ENCODE measurements around the gene MS4A4A. TPM values are rescaled to one million over a fixed set of nuclear protein-coding genes. Genes with fewer than 3 reads are reported as not detected.

MS4A4A gene
- not detected for total RNA-seq

DNA sequence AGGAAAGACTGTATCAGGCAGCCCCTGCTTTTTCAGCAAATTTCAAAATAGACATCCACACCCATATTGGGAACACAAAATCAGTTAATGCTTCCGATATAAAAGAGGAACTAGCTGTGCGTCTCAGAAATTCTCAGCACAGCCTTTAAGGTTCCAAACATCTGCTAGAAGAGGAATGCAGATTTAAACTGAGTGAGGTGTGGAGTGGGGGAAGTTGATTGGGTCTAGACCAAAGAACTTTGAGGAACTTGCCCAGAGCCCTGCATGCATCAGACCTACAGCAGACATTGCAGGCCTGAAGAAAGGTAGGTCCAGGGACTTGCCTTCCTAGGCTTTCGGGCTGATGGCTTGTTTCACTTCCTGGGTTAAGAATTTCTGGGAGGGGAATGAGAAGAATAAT lies at the start of gene MS4A4A:
Gene MS4A4A, plus strand, starts transcription at position 255 of the 400 bp plus-strand sequence. Its CDS starts 10 bp downstream, at position 265.

GRCh38 chr11:60242740-60243239 lies 37.7 kb upstream of the MS4A4A start, which contains the start of gene MS4A4E:
Gene MS4A4E, minus strand, starts transcription at chr11:60243137. Its CDS starts 13,082 bp downstream, at chr11:60230055.

DNA sequence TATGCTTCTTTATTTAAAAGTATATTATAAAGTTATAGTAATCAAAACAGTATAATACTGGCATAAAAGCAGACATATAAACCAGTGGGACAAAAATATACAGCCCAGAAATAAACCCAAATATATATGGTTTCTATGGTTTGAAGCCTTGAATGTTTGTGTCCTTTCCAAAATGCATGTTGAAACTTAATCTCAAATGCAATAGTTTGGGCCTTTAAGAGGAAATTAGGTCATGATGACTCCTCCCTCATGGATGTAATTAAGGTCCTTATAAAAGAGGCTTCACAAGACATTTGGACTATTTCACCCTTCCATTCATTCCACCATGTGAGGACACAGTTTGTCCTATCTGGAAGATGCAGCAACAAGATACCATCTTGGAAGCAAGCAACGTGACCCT lies 46.5 kb downstream of the MS4A4A start, which contains the start of gene MS4A6E:
Gene MS4A6E, plus strand, starts transcription at position 301 of the 400 bp plus-strand sequence. CDS start 7,641 bp downstream, outside the sequence.

Other genes with a start within 250 kb of the MS4A4A start
- gene OOSP2, start 240.3 kb upstream of the MS4A4A start, total RNA-seq = not detected
- not detected for gene MS4A3, start 224.0 kb upstream of the MS4A4A start, total RNA-seq
- not detected for gene MS4A2, start 192.0 kb upstream of the MS4A4A start, total RNA-seq
- gene MS4A6A, start 97.6 kb upstream of the MS4A4A start, total RNA-seq = not detected
- gene MS4A4E, start 37.5 kb upstream of the MS4A4A start, total RNA-seq = not detected
- not detected for gene MS4A6E, start 46.6 kb downstream of the MS4A4A start, total RNA-seq
- gene MS4A7, start 97.9 kb downstream of the MS4A4A start, total RNA-seq = not detected
- gene MS4A14, start 115.8 kb downstream of the MS4A4A start, total RNA-seq = not detected
- gene MS4A5, start 148.9 kb downstream of the MS4A4A start, total RNA-seq = not detected
- 1 to 10 TPM in 1 of 2 experiments, under 1 TPM in 1; 0.41 to 1.0 TPM for gene MS4A1, start 175.2 kb downstream of the MS4A4A start, total RNA-seq
- gene MS4A12, start 212.1 kb downstream of the MS4A4A start, total RNA-seq = not detected
- gene MS4A13, start 234.7 kb downstream of the MS4A4A start, total RNA-seq = not detected

Measured in activated naive CD4-positive, alpha-beta T cell treated with anti-CD3 and anti-CD28 coated beads, Interleukin-2, amount 10 ng/mL, durations not matched to agents 5 hours and 36 hours (primary cell).